ENCODE data around the gene SNTG2.

DNA sequence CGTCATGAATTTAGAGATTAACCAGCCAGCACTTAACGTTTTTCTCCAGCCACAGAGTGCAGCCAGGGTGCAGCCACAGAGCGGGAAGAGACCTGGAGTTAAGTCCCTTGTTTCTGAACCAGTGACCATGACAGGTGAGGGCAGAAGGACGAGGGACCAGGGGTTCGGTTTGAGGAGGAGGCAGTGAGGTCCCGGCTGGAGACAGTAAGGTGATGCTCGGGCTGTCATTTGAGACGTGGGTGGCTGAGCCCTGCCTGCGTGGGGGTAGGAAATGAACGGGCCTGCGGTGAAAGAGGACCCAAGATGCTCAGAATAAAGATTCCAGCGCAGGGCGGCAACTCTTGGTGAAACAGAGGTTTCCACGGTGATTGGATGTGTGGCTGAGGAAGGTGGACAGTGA, 205.9 kb downstream of the SNTG2 start:
- TF ChIP-seq POLR2A (IDR thresholded peaks at IDR 0.05) (no peak), EP300 (IDR thresholded peaks at IDR 0.05) (no peak)
- TF ChIP-seq, protein P1, sequence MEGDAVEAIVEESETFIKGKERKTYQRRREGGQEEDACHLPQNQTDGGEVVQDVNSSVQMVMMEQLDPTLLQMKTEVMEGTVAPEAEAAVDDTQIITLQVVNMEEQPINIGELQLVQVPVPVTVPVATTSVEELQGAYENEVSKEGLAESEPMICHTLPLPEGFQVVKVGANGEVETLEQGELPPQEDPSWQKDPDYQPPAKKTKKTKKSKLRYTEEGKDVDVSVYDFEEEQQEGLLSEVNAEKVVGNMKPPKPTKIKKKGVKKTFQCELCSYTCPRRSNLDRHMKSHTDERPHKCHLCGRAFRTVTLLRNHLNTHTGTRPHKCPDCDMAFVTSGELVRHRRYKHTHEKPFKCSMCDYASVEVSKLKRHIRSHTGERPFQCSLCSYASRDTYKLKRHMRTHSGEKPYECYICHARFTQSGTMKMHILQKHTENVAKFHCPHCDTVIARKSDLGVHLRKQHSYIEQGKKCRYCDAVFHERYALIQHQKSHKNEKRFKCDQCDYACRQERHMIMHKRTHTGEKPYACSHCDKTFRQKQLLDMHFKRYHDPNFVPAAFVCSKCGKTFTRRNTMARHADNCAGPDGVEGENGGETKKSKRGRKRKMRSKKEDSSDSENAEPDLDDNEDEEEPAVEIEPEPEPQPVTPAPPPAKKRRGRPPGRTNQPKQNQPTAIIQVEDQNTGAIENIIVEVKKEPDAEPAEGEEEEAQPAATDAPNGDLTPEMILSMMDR (IDR thresholded peaks at IDR 0.05): no peak
